Endothelial cell of umbilical vein (primary cell): Measurements from ENCODE around the gene SMARCC1. TPM values are rescaled to one million over a fixed set of nuclear protein-coding genes. Genes with fewer than 3 reads are reported as not detected.

ENCODE experiments used
- BruUV-seq: library from RNA; stranded (reverse); fragments of 400-500 nt; replicated peaks from 2 replicates; lab custom pipeline; 2021; lab: Mats Ljungman, UMichigan
- CTCF ChIA-PET: fragments of 300-600, 350-600 bp; sonication (Branson Sonifier 250); formaldehyde crosslinking; loops from one replicate; lab custom pipeline; 2021; ENCODE audit warnings: antibody characterized with exemption, inconsistent platforms; lab: Charles Lee
- POLR2A ChIA-PET: fragments of 300-600, 350-600 bp; sonication (Branson Sonifier 250); formaldehyde crosslinking; loops from one replicate; lab custom pipeline; 2021; ENCODE audit warnings: antibody characterized with exemption, inconsistent platforms; lab: Charles Lee
- DNase-seq: peaks from one replicate; pipeline ENCODE4 v3.0.0-alpha.2; 2011; ENCODE audit warnings: low read depth, low spot score
- FAIRE-seq: peaks from 2 replicates; lab custom pipeline; 2011; peaks lifted over from hg19 to GRCh38; lab: Jason Lieb, UNC
- H2AFZ ChIP-seq: 2 replicates; pipeline ENCODE4 v1.6.0; 2012; ENCODE audit warnings: low read depth, low read length, control low read depth, inconsistent platforms
- H3K27ac ChIP-seq: 2 replicates; pipeline ENCODE4 v1.5.1; 2011; ENCODE audit warnings: low read depth, mild to moderate bottlenecking, control low read depth, low read length, moderate library complexity; ENCODE audit not compliant: insufficient read depth
- H3K27me3 ChIP-seq, 2 experiments: 2 replicates each; pipeline versions ENCODE4 v1.6.0 to v1.6.1; 2011; ENCODE audit warnings: low read length in 2 of 2, mixed read lengths in 1 of 2; ENCODE audit not compliant: control insufficient read depth in 2 of 2, insufficient read depth in 2 of 2
- H3K36me3 ChIP-seq, 2 experiments: 2 replicates in 1 of 2; 3 replicates in 1 of 2; pipeline ENCODE4 v1.5.1; 2011; ENCODE audit warnings: low read length in 2 of 2, mild to moderate bottlenecking in 1 of 2, moderate library complexity in 1 of 2; ENCODE audit not compliant: control insufficient read depth in 2 of 2, insufficient read depth in 2 of 2; ENCODE audit errors: extremely low read depth in 1 of 2
- H3K4me1 ChIP-seq: 3 replicates; pipeline ENCODE4 v1.5.1; 2011; ENCODE audit warnings: mild to moderate bottlenecking, low read length; ENCODE audit not compliant: control insufficient read depth, insufficient read depth; ENCODE audit errors: extremely low read depth
- H3K4me2 ChIP-seq: 2 replicates; pipeline ENCODE4 v1.6.1; 2011; ENCODE audit warnings: low read length, control low read depth, mixed read lengths; ENCODE audit not compliant: insufficient read depth
- H3K4me3 ChIP-seq, 3 experiments: fragments of 200-600 bp in 1 of 3; sonication (generic), shearing (Covaris generic) in 1 of 3; replicated peaks in 1 of 3; 2 replicates each; pipeline ENCODE4 v1.5.1; 2011 to 2016; ENCODE audit warnings: control low read depth in 3 of 3, low read length in 3 of 3, mild to moderate bottlenecking in 2 of 3, inconsistent platforms in 1 of 3, low read depth in 1 of 3, moderate library complexity in 1 of 3; ENCODE audit not compliant: insufficient read depth in 1 of 3
- H3K79me2 ChIP-seq: 2 replicates; pipeline ENCODE4 v1.6.0; 2012; ENCODE audit warnings: low read length, inconsistent platforms; ENCODE audit not compliant: control insufficient read depth, insufficient read depth
- H3K9ac ChIP-seq: replicated peaks from 2 replicates; pipeline ENCODE3; 2011; ENCODE audit warnings: low read length, control low read depth; ENCODE audit not compliant: insufficient read depth; ENCODE audit errors: extremely low read depth
- H3K9me1 ChIP-seq: replicated peaks from 3 replicates; pipeline ENCODE4 v1.6.0; 2011; ENCODE audit warnings: mild to moderate bottlenecking, low read length; ENCODE audit not compliant: control insufficient read depth, insufficient read depth; ENCODE audit errors: extremely low read depth
- H3K9me3 ChIP-seq: replicated peaks from 2 replicates; pipeline ENCODE4 v1.5.1; 2012; ENCODE audit warnings: low read length, inconsistent platforms; ENCODE audit not compliant: control insufficient read depth, insufficient read depth
- H4K20me1 ChIP-seq: replicated peaks from 2 replicates; pipeline ENCODE3; 2011; ENCODE audit warnings: mild to moderate bottlenecking, low read length; ENCODE audit not compliant: control insufficient read depth, insufficient read depth; ENCODE audit errors: extremely low read depth
- EZH2 ChIP-seq: IDR thresholded peaks from 2 replicates; pipeline ENCODE4 v1.6.1; 2012; ENCODE audit warnings: borderline replicate concordance, low read depth, mild to moderate bottlenecking, moderate library complexity, low read length, inconsistent platforms; ENCODE audit not compliant: severe bottlenecking
- FOS ChIP-seq: IDR thresholded peaks from 2 replicates; pipeline ENCODE4 v1.6.1; 2011; ENCODE audit warnings: mild to moderate bottlenecking, low read length, moderate library complexity, borderline replicate concordance; ENCODE audit not compliant: insufficient read depth
- JUN ChIP-seq: IDR thresholded peaks from 2 replicates; pipeline ENCODE4 v1.6.1; 2011; ENCODE audit warnings: borderline replicate concordance, low read depth; ENCODE audit not compliant: insufficient read length, insufficient read depth
- MYC ChIP-seq: IDR thresholded peaks from one replicate; pipeline ENCODE4 v1.6.1; 2011; ENCODE audit warnings: mild to moderate bottlenecking, low read depth, low read length
- POLR2A ChIP-seq: IDR thresholded peaks from 2 replicates; pipeline ENCODE4 v1.6.1; 2012; ENCODE audit warnings: low read depth, mild to moderate bottlenecking, control low read depth, low read length
- POLR2AphosphoS5 ChIP-seq: IDR thresholded peaks from 2 replicates; pipeline ENCODE4 v1.6.1; 2012; ENCODE audit warnings: low read depth, mild to moderate bottlenecking, control low read depth, low read length, moderate library complexity; ENCODE audit not compliant: insufficient read depth
- dilution Hi-C: fragments of 300-500 bp; cut with MboI; formaldehyde crosslinking; loops from one replicate; pipeline ENCODE4 v1.15.0; 2019; ENCODE audit warnings: low sequenced_read_pairs; ENCODE audit not compliant: extremely low pct_ligation_motif_present
- intact Hi-C: fragments of 100-400 bp; cut with micrococcal nuclease; formaldehyde crosslinking; loops from one replicate; pipeline ENCODE4 v1.10.0; 2022
- polyA plus RNA-seq, 4 experiments: library from polyadenylated mRNA; depleted of rRNA in 3 of 4; stranded (reverse) in 3 of 4; unstranded in 1 of 4; fragments of >200 nt; gene quantifications; 2 replicates each; pipeline versions ENCODE4 v1.2.1 to v1.2.3, GENCODE V29; 2011 to 2012; ENCODE audit warnings: missing spikeins in 1 of 4
- total RNA-seq: library from RNA; stranded (reverse); gene quantifications from 2 replicates; pipeline ENCODE4 v1.2.3, GENCODE V29; 2021

Gene SMARCC1
- total and polyA plus RNA-seq, 2 donors (not counting 3 experiments of a cell fraction or from before 2014, with no cell fraction given) = 23.0 to 138 TPM

DNA sequence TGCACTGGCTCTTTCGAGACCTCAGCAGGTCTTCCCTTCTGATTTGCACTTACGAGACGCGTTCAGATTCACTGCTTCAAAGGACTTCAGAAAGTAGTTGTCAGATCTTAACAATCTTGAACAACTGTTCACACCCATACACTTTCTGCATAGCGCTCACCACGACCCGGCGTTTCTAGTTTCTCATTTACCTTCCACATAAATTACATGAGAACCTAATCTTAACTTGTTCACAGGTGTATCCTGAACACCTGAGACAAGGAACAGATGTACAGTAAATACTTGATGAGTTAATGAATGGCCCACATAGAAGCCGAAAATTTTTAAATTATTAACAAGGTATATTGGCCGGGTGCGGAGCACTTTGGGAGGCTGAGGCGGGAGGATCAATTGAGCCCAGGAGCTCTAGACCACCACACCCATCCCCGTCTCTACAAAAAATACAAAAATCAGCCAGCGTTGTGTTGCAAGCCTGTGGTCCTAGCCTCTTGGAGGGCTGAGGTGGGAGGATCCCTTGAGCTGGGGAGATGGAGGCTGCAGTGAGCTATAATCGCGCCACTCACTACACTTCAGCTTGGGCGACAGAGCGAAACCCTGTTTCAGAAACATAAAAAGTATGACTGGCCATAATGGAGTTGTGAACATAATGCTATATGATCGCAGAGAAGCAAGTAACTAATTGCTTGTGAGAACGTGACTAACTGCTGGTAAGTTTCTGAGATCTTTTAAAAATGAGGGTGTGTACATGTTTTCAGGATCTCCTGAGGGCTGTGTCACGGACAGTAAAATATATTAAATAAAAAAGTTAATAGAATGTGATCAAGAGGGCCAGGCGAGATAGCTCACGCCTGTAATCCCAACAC lies 984 bp upstream of the SMARCC1 start:
- peaks cover 12% of the 10 kb centered on the region for H3K4me1 ChIP-seq
- H3K79me2 ChIP-seq = peaks cover 38% of the 10 kb centered on the region
- H3K27me3 ChIP-seq = no peaks in the 10 kb centered on the region
- H3K4me2 ChIP-seq = peak overlapping the region; percentile 79
- ChIA-PET POLR2A (interaction anchor here (0.6 kb wide), 1 partner anchor 341 kb away, joined by 7 read pairs; no protein-coding TSS in a partner anchor), CTCF (interaction anchor here (1.1 kb wide), 1 partner anchor 260 kb away, joined by 3 read pairs; no protein-coding TSS in a partner anchor)
- H4K20me1 ChIP-seq = peaks cover 3% of the 10 kb centered on the region
- no peaks in the 10 kb centered on the region for H3K9me3 ChIP-seq
- no peak for FAIRE-seq
- peak overlapping the region; percentile 19 for H2AFZ ChIP-seq
- no peak for DNase-seq
- TF ChIP-seq POLR2A (no peak), POLR2AphosphoS5 (no peak), FOS (no peak)
- no TSS peak for BruUV-seq
- H3K36me3 ChIP-seq = no peaks in the 10 kb centered on the region
- H3K9me1 ChIP-seq = no peaks in the 10 kb centered on the region
- dilution Hi-C loops (no loop called here), intact Hi-C loops (loop anchor here (5.0 kb wide), 1 partner anchor 80 kb away; no protein-coding TSS in a partner anchor)
- peak overlapping the region; percentile 89 for H3K27ac ChIP-seq
- H3K9ac ChIP-seq = peak overlapping the region; percentile 99
- peak overlapping the region; percentile 23 to 69 (median 33) for H3K4me3 ChIP-seq

DNA sequence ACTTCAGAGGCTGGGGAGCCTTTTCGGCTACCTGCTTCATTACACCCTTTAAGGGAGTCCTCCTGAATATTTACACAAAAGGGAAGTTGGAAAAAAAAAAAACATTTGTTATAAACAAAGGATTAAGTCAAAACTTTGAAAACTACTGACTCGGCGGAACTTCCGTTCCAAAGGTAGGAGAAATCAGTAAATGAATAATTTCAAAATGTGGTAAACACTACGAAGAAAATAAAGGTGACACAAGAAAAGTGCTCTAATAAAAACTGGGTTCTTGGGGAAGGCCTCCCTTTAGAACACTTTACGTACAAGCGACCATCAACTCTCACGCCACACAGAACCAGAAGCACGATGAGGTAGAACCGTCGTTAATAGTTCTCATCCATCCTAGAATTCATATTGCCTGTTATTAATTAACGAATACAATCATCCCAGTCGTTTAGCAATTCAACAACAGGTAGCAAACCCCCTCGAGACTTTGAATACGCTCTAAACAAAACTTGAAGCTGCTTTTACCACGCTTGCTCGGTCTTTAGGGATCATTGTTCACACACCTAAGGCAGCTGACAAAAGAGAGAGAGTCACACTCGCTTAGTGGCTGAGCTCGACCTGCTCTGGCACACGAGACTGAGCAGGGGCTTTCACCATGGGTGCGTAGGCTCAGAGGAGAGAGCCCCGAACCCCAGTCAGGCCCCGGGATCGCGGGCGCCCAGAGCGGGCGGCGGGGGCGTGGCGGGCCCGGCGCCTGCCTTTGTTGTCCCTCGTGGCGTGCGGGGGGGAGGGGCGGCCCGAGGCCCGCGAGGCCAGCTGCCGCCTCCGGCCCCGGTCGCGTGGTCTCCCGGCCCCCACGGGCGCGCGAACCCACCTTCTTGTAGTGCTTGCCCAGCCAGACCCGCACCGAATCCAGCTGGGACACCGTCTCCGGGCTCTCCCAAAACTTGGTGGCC lies 680 bp downstream of the SMARCC1 start:
- Histone ChIP-seq H4K20me1 (peaks cover 3% of the 10 kb centered on the region), H3K9ac (peak overlapping the region; percentile 99), H3K27me3 (no peaks in the 10 kb centered on the region), H3K4me3 (peak overlapping the region; percentile 69 to 95 (median 82)), H3K9me3 (no peaks in the 10 kb centered on the region), H3K79me2 (peaks cover 54% of the 10 kb centered on the region), H3K4me1 (peaks cover 12% of the 10 kb centered on the region), H3K27ac (peak overlapping the region; percentile 89), H3K4me2 (peak overlapping the region; percentile 86), H3K9me1 (no peaks in the 10 kb centered on the region), H3K36me3 (no peaks in the 10 kb centered on the region), H2AFZ (peak overlapping the region; percentile 42)
- POLR2A ChIA-PET = interaction anchor here (0.7 kb wide), 1 partner anchor 420 kb away, joined by 3 read pairs; no protein-coding TSS in a partner anchor
- DNase-seq (peak; percentile 72), FAIRE-seq (peak; percentile 85)
- BruUV-seq = TSS peak; percentile 46
- CTCF ChIA-PET = interaction anchor here (1.0 kb wide), 1 partner anchor 260 kb away, joined by 3 read pairs; no protein-coding TSS in a partner anchor
- TF ChIP-seq JUN (no peak), POLR2AphosphoS5 (no peak), MYC (peak; percentile 38), EZH2 (no peak), POLR2A (no peak)
- intact Hi-C loops (loop anchor here (1.0 to 5.0 kb wide), 2 partner anchors 79 to 268 kb away; partner anchors contain the start of gene ELP6), dilution Hi-C loops (no loop called here)
